ENCODE measurements around the gene YAP1.

GRCh38 chr11:102196351-102196750 lies 86.1 kb downstream of the YAP1 start:
- TF ChIP-seq CTCF (conservative IDR thresholded peaks at IDR 0.05; ENCODE audit: low read depth, low read length) (no peak), RFX5 (IDR thresholded peaks at IDR 0.05; ENCODE audit: low read depth, low read length) (no peak), POLR2A (IDR thresholded peaks at IDR 0.05; ENCODE audit: low read depth, low read length) (no peak), NFE2L2 (IDR thresholded peaks at IDR 0.05; ENCODE audit: low read depth, low read length) (no peak), RCOR1 (IDR thresholded peaks at IDR 0.05; ENCODE audit: insufficient replicate concordance, low read length) (no peak), CEBPB (IDR thresholded peaks at IDR 0.05; ENCODE audit: low read depth, low read length) (no peak), SMC3 (IDR thresholded peaks at IDR 0.05; ENCODE audit: low read depth, low read length) (no peak), ELK1 (IDR thresholded peaks at IDR 0.05; ENCODE audit: borderline replicate concordance, low read depth, low read length) (no peak), RAD21 (IDR thresholded peaks at IDR 0.05; ENCODE audit: low read length) (no peak), MAFK (IDR thresholded peaks at IDR 0.05; ENCODE audit: low read depth, low read length) (no peak), FOS (IDR thresholded peaks at IDR 0.05; ENCODE audit: low read depth, low read length) (no peak)
